ENCODE data around the gene CACNA1C.

- TF ChIP-seq EZH2 (IDR thresholded peaks at IDR 0.05; ENCODE audit: borderline replicate concordance, low read depth, low read length, poor library complexity, severe bottlenecking) (no peak), CTCF (conservative IDR thresholded peaks at IDR 0.05; ENCODE audit: low read depth, low read length) (no peak)
These were observed 194.3 kb downstream of the CACNA1C start for GRCh38 chr12:2247120-2247519.

All from A673 (cell line).